HFFc6 (cell line): ENCODE measurements around the gene GPX5. TPM values are rescaled to one million over a fixed set of nuclear protein-coding genes. Genes with fewer than 3 reads are reported as not detected.

Experiments used
- DNase-seq: peaks from one replicate; pipeline ENCODE4 v3.0.0-alpha.2; 2018
- H3K27ac Mint-ChIP-seq: 2 replicates; pipeline ENCODE4 v1.8.0; 2020; ENCODE audit warnings: mild to moderate bottlenecking, mixed read lengths
- H3K27me3 Mint-ChIP-seq: 2 replicates; pipeline ENCODE4 v1.8.0; 2021; ENCODE audit warnings: mild to moderate bottlenecking, moderate library complexity, mixed read lengths; ENCODE audit not compliant: insufficient read depth
- H3K36me3 Mint-ChIP-seq: 2 replicates; pipeline ENCODE4 v1.8.0; 2021; ENCODE audit warnings: low read depth, mixed read lengths
- H3K4me1 Mint-ChIP-seq: 2 replicates; pipeline ENCODE4 v1.8.0; 2020; ENCODE audit warnings: low read depth, mixed read lengths
- H3K4me3 Mint-ChIP-seq: 2 replicates; pipeline ENCODE4 v1.8.0; 2020; ENCODE audit warnings: mild to moderate bottlenecking, moderate library complexity, mixed read lengths
- H3K9me3 Mint-ChIP-seq: 2 replicates; pipeline ENCODE4 v1.8.0; 2020; ENCODE audit warnings: mild to moderate bottlenecking, mixed read lengths
- total RNA-seq, 6 experiments: library from RNA; stranded (reverse); fragmentation: NEBNext Ultra II Directional; extraction: Animal tissue kit (Norgen Biotek cat#: 25700); gene quantifications; 2 replicates in 1 of 6; 3 replicates in 5 of 6; pipeline ENCODE4 v1.2.3, GENCODE V29; 2021
- TF ChIP-seq, protein P1 (sequence below): fragments of 200-600 bp; sonication (generic); IDR thresholded peaks from 2 replicates; pipeline ENCODE4 v1.5.0; 2021; ENCODE audit warnings: antibody characterized with exemption, mild to moderate bottlenecking

The GPX5 gene
- total RNA-seq, 6 experiments from 2014 or later = not detected

DNA sequence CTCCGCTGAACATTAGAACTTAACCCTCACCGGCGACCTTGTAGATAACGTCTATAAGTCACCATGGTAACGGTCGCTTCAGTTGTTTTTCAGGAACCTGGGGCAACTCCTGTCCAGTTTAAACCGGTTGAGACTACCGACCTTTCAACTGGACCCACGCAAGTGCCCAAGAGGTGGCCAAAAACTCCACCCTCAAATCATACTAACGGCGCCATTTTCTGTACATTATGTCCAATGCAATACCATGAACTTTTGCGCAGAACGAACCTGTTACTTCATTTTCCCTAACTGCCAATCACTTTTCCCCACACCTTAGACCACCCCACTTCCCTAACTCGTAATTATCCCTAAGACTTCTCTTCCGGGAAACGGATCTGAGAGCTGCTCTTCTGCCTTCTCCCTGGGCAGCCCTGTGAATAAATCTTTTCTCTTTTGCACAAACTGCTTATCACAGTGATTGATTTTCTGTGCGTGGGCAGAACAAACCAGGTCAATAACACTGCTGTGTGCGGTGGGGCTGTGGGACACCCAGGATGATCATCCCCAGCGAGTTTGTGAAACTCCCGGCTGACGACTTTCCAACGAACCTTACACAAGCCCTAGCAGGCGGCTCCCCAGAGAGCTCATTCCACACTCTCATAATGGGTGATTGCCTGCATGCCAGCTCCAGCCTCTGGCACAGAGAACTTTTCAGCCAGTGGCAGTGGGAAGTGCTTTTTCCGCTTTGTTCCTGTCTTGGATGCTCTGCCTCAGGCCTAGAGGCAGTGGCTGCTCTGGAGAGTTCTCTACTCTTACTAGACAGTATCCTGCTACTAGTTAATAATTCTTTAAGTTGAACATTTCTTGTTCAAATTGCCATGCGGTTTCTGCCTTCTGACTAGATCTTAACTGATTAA lies 28.6 kb downstream of the GPX5 start:
- DNase-seq = no peak
- TF ChIP-seq, protein P1, sequence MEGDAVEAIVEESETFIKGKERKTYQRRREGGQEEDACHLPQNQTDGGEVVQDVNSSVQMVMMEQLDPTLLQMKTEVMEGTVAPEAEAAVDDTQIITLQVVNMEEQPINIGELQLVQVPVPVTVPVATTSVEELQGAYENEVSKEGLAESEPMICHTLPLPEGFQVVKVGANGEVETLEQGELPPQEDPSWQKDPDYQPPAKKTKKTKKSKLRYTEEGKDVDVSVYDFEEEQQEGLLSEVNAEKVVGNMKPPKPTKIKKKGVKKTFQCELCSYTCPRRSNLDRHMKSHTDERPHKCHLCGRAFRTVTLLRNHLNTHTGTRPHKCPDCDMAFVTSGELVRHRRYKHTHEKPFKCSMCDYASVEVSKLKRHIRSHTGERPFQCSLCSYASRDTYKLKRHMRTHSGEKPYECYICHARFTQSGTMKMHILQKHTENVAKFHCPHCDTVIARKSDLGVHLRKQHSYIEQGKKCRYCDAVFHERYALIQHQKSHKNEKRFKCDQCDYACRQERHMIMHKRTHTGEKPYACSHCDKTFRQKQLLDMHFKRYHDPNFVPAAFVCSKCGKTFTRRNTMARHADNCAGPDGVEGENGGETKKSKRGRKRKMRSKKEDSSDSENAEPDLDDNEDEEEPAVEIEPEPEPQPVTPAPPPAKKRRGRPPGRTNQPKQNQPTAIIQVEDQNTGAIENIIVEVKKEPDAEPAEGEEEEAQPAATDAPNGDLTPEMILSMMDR = no peak
- no peaks in the 10 kb centered on the region for H3K9me3 Mint-ChIP-seq
- peaks cover 11% of the 10 kb centered on the region for H3K27me3 Mint-ChIP-seq
- no peaks in the 10 kb centered on the region for H3K4me1 Mint-ChIP-seq
- no peaks in the 10 kb centered on the region for H3K36me3 Mint-ChIP-seq
- peak overlapping the region; percentile 27 for H3K4me3 Mint-ChIP-seq
- no peak overlapping the region for H3K27ac Mint-ChIP-seq

DNA sequence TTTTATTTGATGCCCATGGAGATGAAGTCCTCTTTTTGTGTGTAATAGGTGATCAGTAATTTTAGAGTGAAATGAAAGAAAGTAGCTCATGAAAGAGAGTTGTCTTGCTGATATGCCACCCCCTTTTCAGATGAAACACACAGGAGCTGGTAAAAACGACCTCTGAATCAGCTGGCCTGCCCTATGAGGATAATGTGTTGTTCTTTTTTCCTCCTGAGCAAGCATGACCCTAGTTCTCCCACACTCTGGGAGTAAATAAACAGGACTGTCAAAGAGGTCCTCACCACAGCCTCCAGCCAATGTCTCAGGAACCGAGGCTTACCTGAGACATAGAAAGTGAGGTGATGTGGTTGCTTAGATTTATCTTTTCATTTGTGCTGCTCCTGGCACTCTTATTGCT lies 29.5 kb downstream of the GPX5 start:
- no peak overlapping the region for H3K27ac Mint-ChIP-seq
- no peaks in the 10 kb centered on the region for H3K36me3 Mint-ChIP-seq
- H3K4me1 Mint-ChIP-seq = no peaks in the 10 kb centered on the region
- no peak overlapping the region for H3K4me3 Mint-ChIP-seq
- H3K9me3 Mint-ChIP-seq = no peaks in the 10 kb centered on the region
- TF ChIP-seq, protein P1 = no peak
- H3K27me3 Mint-ChIP-seq = peaks cover 11% of the 10 kb centered on the region
- DNase-seq = no peak

GRCh38 chr6:28558629-28559028 lies 32.9 kb downstream of the GPX5 start:
- Mint-ChIP-seq H3K27ac (no peak overlapping the region), H3K27me3 (peaks cover 8% of the 10 kb centered on the region), H3K36me3 (no peaks in the 10 kb centered on the region), H3K4me3 (no peak overlapping the region), H3K9me3 (no peaks in the 10 kb centered on the region), H3K4me1 (no peaks in the 10 kb centered on the region)
- TF ChIP-seq, protein P1 = no peak
- no peak for DNase-seq

DNA sequence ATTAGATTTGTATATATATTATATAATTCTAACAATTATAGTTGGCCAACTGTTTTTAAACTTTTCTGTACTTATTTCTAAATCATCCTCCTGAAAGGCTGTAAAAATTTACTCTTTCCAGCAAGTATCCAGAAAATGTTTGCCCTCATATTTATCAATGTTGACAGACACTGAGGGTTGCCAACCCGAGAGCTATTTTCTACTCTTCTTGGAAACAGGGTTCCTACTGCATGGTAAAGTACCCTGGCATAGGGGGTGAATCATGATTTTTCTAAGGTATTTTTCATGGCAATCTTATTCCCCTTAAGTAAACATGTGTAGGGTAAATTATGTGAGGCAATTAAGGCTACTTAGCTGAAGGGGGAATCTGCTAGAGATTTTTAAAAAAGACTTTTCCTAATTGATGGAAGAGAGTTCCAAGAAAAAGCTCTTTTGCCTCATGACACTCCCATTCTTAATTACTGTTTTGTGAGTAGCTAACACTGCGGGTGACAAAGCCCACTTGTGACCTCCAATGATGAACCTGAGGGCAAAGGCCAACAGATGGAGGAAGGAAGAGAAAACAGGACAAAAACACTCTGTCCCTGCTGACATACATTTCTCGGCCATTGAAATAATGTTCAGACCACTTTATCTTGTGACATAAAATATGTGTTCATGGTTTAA lies 37.9 kb downstream of the GPX5 start:
- no peak for DNase-seq
- peaks cover 5% of the 10 kb centered on the region for H3K9me3 Mint-ChIP-seq
- H3K27ac Mint-ChIP-seq = no peak overlapping the region
- peaks cover 1% of the 10 kb centered on the region; the same call in 1 of the 2 replicates for H3K27me3 Mint-ChIP-seq
- H3K36me3 Mint-ChIP-seq = no peaks in the 10 kb centered on the region
- TF ChIP-seq, protein P1 = no peak
- H3K4me1 Mint-ChIP-seq = no peaks in the 10 kb centered on the region
- no peak overlapping the region for H3K4me3 Mint-ChIP-seq

- no peak overlapping the region for H3K4me3 Mint-ChIP-seq
- no peaks in the 10 kb centered on the region for H3K36me3 Mint-ChIP-seq
- H3K9me3 Mint-ChIP-seq = peaks cover 5% of the 10 kb centered on the region
- H3K4me1 Mint-ChIP-seq = no peaks in the 10 kb centered on the region
- H3K27me3 Mint-ChIP-seq = peaks cover 1% of the 10 kb centered on the region
- DNase-seq = no peak
- TF ChIP-seq, protein P1 = no peak
- no peak overlapping the region for H3K27ac Mint-ChIP-seq
These were observed 40.3 kb downstream of the GPX5 start for GRCh38 chr6:28565823-28566526.
